Middle frontal gyrus (tissue), 1 donor: Measurements from ENCODE around the gene PIK3IP1.

Experiments
- DNase-seq: peaks from one replicate; pipeline ENCODE4 v3.0.0-alpha.2; 2015; ENCODE audit warnings: low spot score; ENCODE audit errors: extremely low spot score

The PIK3IP1 gene

DNA sequence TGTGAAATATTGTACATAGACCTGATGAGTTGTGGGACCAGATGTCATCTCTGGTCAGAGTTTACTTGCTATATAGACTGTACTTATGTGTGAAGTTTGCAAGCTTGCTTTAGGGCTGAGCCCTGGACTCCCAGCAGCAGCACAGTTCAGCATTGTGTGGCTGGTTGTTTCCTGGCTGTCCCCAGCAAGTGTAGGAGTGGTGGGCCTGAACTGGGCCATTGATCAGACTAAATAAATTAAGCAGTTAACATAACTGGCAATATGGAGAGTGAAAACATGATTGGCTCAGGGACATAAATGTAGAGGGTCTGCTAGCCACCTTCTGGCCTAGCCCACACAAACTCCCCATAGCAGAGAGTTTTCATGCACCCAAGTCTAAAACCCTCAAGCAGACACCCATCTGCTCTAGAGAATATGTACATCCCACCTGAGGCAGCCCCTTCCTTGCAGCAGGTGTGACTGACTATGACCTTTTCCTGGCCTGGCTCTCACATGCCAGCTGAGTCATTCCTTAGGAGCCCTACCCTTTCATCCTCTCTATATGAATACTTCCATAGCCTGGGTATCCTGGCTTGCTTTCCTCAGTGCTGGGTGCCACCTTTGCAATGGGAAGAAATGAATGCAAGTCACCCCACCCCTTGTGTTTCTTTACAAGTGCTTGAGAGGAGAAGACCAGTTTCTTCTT is 12.3 kb downstream of the PIK3IP1 start:
- DNase-seq, result no peak

DNA sequence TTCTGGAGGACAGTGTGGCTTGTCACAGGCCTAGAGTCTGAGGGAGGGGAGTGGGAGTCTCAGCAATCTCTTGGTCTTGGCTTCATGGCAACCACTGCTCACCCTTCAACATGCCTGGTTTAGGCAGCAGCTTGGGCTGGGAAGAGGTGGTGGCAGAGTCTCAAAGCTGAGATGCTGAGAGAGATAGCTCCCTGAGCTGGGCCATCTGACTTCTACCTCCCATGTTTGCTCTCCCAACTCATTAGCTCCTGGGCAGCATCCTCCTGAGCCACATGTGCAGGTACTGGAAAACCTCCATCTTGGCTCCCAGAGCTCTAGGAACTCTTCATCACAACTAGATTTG is 13.0 kb downstream of the PIK3IP1 start:
- DNase-seq, result no peak

GRCh38 chr22:31278626-31279326 is 13.5 kb downstream of the PIK3IP1 start:
- DNase-seq, result no peak

- DNase-seq, result no peak
These were observed 14.1 kb downstream of the PIK3IP1 start for GRCh38 chr22:31278151-31278621.

DNA sequence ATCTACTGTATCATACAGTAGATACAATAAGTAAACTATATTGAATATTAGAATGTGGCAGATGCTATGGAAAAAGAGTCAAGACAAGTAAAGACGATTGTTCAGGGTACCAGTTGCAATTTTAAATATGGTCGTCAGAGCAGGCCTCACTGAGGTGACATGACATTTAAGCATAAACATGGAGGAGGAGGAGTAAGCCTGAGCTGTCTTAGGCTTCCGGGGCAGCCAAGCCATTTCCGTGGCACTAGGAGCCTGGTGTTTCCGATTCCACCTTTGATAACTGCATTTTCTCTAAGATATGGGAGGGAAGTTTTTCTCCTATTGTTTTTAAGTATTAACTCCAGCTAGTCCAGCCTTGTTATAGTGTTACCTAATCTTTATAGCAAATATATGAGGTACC is 14.5 kb downstream of the PIK3IP1 start:
- DNase-seq, result no peak

DNA sequence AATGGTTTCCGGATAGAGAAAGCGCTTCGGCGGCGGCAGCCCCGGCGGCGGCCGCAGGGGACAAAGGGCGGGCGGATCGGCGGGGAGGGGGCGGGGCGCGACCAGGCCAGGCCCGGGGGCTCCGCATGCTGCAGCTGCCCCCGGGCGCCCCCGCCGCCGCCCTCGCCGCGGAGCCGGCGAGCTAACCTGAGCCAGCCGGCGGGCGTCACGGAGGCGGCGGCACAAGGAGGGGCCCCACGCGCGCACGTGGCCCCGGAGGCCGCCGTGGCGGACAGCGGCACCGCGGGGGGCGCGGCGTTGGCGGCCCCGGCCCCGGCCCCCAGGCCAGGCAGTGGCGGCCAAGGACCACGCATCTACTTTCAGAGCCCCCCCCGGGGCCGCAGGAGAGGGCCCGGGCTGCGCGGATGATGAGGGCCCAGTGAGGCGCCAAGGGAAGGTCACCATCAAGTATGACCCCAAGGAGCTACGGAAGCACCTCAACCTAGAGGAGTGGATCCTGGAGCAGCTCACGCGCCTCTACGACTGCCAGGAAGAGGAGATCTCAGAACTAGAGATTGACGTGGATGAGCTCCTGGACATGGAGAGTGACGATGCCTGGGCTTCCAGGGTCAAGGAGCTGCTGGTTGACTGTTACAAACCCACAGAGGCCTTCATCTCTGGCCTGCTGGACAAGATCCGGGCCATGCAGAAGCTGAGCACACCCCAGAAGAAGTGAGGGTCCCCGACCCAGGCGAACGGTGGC is 15.7 kb downstream of the PIK3IP1 start:
- no peak for DNase-seq

DNA sequence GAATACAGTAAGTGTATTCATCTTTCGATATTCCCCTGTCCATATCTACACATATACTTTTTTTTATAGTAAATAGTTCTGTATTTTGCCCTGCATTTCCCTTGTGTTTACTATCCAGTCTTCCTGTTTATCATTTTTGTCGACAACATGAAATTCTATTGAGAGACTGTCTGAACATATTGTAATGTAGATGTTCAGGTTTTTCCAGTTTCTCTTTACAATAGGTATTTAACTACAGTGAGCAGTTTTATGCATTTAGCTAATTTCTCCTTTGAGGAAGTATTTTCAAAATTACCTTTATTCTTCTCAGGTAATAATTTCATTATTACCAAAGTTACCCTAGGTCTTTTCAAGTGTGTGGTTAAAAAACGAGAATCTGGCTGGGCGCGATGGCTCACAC is 16.7 kb downstream of the PIK3IP1 start:
- no peak for DNase-seq

DNA sequence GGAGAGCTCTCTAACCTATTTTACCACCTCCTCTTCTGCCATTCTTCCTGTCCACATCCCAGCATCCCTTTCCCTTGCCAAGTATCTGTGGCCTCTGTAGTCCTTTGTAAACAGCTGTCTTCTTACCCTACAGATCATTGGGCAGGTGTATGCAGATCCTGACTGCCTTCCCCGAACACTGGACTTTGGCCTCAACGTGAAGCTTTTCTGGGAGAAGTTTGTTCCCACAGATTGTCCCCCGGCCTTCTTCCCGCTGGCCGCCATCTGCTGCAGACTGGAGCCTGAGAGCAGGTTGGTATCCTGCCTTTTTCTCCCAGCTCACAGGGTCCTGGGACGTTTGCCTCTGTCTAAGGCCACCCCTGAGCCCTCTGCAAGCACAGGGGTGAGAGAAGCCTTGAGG is 17.3 kb downstream of the PIK3IP1 start:
- no peak for DNase-seq

- DNase-seq, result no peak
These were observed 18.3 kb downstream of the PIK3IP1 start for GRCh38 chr22:31274017-31274416.

DNA sequence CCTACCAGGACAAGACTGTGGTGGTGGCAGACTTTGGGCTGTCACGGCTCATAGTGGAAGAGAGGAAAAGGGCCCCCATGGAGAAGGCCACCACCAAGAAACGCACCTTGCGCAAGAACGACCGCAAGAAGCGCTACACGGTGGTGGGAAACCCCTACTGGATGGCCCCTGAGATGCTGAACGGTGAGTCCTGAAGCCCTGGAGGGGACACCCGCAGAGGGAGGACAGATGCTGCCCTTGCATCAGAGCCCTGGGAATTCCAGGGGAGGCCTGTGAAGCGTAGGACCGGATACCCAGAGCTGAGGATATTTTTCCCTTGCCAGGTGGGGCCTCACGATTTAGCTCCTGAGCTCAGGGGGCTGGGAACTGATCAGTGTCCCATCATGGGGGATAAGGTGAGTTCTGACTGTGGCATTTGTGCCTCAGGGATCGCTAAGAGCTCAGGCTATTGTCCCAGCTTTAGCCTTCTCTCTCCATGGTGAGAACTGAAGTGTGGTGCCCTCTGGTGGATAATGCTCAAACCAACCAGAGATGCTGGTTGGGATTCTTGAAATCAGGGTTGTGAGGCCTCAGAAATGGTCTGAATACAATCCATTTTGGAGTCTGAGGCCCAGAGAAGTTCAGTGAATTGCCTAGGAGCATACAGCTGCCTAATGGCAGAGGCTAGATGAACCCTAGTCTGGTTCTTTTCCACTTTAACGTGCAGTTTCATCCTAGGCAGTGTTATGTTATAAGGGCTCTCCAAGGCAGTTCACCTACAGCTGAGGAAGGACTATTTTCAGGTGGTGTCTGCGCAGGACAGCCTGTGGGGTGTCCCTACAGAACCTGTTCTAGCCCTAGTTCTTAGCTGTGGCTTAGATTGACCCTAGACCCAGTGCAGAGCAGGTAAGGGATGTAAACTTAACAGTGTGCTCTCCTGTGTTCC is 19.5 kb downstream of the PIK3IP1 start:
- peak; percentile 66 for DNase-seq

DNA sequence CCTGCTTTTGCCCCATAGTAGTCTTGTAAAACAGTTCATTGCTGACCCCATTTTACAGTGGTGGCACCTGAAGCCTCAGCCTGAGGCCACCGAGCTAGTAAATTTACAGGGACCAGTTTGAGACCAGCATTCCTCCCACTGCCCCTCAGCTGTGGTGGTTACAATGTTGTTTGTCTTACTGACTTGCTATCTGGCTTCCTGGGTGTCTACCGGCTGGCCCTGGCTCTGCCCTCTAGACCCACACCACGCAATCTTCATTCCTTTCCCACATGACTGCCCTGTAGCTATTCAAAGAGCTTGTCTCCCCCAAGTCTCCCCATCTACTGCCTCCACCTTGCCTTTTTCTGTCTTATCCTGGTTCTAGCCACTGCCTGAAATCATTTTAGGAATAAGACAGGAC is 20.8 kb downstream of the PIK3IP1 start:
- no peak for DNase-seq

DNA sequence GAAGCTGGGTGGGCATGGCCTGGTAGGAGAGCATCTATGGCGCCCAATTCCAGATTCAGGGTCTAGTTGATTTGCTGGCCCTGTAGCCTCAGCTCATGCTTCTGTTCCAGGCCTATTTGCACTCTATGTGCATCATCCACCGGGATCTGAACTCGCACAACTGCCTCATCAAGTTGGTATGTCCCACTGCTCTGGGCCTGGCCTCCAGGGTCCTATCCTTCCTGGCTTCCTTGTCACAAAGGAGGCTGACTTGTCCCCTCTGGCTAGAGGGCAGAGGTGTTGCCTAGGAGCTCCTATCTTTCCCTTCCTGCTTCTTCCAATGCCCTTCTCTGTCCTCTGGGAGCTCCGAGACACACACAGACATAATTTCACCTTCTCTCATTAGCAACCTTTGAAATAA is 21.3 kb downstream of the PIK3IP1 start:
- no peak for DNase-seq

DNA sequence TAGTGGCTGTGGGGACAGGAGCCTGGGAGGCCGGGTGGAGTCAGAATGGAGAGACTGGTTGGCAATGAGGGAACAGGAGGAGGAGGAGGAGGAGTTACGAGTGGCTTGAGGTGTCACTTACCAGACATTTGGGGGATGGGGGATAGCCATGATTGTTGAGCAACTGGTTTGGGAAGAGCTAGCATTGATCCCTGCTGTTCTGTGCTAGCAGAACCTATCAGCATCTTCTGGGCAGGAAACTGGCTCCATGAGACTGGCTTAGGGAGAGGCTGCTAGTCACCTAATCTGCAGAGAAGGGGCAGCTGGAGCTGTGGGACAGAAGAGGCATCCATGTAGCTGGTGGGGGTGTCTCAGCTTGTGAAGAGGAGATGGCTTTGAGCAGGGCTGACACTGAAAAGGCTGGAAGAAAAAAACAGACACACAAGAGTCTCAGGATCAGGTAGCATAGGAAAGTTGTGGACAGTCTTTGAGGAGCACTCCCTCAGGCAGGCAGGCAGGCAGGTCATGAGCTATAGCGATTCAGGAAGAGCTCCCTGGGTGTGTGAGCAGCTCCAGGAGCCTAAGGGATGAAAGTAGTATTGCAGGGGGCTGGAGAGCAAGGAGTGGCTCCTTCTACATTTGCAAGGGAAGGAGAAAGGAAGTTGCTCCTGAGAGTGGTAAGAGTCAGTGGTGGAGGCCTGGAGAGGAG is 22.3 kb downstream of the PIK3IP1 start:
- no peak for DNase-seq

- no peak for DNase-seq
These were observed 24.0 kb downstream of the PIK3IP1 start for GRCh38 chr22:31268281-31268680.

- DNase-seq, result no peak
These were observed 28.2 kb downstream of the PIK3IP1 start for GRCh38 chr22:31263896-31264640.

- no peak for DNase-seq
These were observed 29.8 kb downstream of the PIK3IP1 start for GRCh38 chr22:31262312-31263133.

- DNase-seq, result no peak
These were observed 31.8 kb downstream of the PIK3IP1 start for GRCh38 chr22:31260474-31260856.

DNA sequence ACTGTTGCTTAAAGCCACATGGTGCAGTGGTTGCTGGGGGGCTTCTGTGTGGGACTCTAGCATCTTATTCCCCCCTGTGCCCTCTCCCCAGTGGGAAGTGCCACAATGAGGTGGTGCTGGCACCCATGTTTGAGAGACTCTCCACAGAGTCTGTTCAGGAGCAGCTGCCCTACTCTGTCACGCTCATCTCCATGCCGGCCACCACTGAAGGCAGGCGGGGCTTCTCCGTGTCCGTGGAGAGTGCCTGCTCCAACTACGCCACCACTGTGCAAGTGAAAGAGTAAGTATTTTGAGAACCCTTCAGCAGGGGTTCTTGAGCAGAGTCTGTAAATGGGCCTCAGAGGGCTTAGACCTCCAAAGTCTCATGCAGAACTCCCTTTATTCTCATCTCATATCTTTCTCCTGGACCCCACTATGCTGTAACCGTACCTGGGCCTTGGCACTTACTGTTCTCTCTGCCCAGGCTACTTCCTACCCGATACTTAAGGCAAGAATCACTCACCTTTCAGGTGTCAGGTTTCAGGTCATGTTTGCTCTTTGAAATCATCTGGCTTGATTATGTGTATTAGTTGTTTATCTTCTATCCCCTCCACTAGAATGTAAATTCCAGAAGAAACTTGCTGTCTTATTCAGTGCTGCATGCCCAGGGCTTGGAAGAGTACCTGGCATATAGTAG is 32.4 kb downstream of the PIK3IP1 start:
- DNase-seq, result no peak

DNA sequence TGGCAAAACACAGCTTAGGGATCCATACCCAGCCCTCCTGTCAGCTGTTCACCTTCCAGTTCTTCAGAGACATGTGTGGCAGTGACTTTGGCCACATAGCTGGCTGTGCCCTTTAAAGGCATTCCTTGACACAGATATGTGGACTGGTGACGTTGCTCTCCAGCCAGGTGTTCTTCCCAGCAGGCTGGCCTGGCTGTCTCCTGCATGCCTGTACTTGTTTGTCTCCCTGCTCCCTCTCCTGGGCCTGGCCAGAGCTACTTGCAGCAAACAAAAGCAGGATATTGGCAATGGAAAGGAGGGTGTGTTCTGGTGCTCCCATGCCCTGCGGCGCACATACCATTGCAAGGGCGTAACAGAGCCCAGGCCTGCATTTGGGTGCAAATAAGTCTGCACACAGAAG is 38.3 kb downstream of the PIK3IP1 start:
- no peak for DNase-seq
